GM19468 (cell line): ENCODE results near the gene WFDC5.
"Not testable (repeated sequence)": the region's sequence is repeated elsewhere in the genome, so short reads cannot be mapped to it uniquely, and the experiment has no call there.

Experiments used
- ATAC-seq: cut with Tn5 transposase; IDR thresholded peaks from one replicate; pipeline ENCODE4 v1.9.1; 2021; ENCODE audit warnings: mild to moderate bottlenecking, moderate library complexity, moderate number of reproducible peaks; ENCODE audit not compliant: unreplicated experiment; ENCODE audit errors: extremely low read depth

Gene WFDC5

GRCh38 chr20:45114465-45115385 lies at the start of gene WFDC5:
TSS of gene WFDC5 (minus strand) at chr20:45115174. CDS start at chr20:45115083, 91 bp downstream.
- no peak for ATAC-seq

- no peak for ATAC-seq
These were observed 48.3 kb upstream of the WFDC5 start for GRCh38 chr20:45163083-45163803.

GRCh38 chr20:45157962-45158361 lies 43.0 kb upstream of the WFDC5 start:
- ATAC-seq: no peak

- no peak for ATAC-seq
These were observed 41.7 kb upstream of the WFDC5 start for GRCh38 chr20:45156713-45157112.

- not testable (repeated sequence) for ATAC-seq
These were observed 39.8 kb upstream of the WFDC5 start for GRCh38 chr20:45154794-45155193.

GRCh38 chr20:45154183-45154582 lies 39.2 kb upstream of the WFDC5 start:
- no peak for ATAC-seq

GRCh38 chr20:45153752-45154151 lies 38.8 kb upstream of the WFDC5 start:
- ATAC-seq: no peak

GRCh38 chr20:45153147-45153546 lies 38.2 kb upstream of the WFDC5 start:
- no peak for ATAC-seq

- no peak for ATAC-seq
These were observed 37.4 kb upstream of the WFDC5 start for GRCh38 chr20:45152405-45152804.

GRCh38 chr20:45149062-45149461 lies 34.1 kb upstream of the WFDC5 start:
- no peak for ATAC-seq

GRCh38 chr20:45140836-45141235 lies 25.9 kb upstream of the WFDC5 start:
- ATAC-seq: no peak

GRCh38 chr20:45139733-45140375 lies 24.9 kb upstream of the WFDC5 start:
- ATAC-seq: not testable (repeated sequence)

- no peak for ATAC-seq
These were observed 23.8 kb upstream of the WFDC5 start for GRCh38 chr20:45138561-45139300.

GRCh38 chr20:45136911-45137310 lies 21.9 kb upstream of the WFDC5 start:
- ATAC-seq: no peak

GRCh38 chr20:45128099-45128498 lies 13.1 kb upstream of the WFDC5 start:
- no peak for ATAC-seq

GRCh38 chr20:45124365-45124764 lies 9.4 kb upstream of the WFDC5 start, which contains the start of gene WFDC12:
TSS of gene WFDC12 (minus strand) at chr20:45124465. CDS start at chr20:45124447, 18 bp downstream.
- ATAC-seq: no peak

- ATAC-seq: no peak
These were observed 6.4 kb upstream of the WFDC5 start for GRCh38 chr20:45121388-45121787.

GRCh38 chr20:45119556-45120266 lies 4.7 kb upstream of the WFDC5 start:
- ATAC-seq: no peak

GRCh38 chr20:45118028-45118427 lies 3.1 kb upstream of the WFDC5 start:
- no peak for ATAC-seq
